ENCODE results near the gene GOLGA8M.
"Not testable (repeated sequence)": the region's sequence is repeated elsewhere in the genome, so short reads cannot be mapped to it uniquely, and the experiment has no call there.

Gene GOLGA8M, protein sequence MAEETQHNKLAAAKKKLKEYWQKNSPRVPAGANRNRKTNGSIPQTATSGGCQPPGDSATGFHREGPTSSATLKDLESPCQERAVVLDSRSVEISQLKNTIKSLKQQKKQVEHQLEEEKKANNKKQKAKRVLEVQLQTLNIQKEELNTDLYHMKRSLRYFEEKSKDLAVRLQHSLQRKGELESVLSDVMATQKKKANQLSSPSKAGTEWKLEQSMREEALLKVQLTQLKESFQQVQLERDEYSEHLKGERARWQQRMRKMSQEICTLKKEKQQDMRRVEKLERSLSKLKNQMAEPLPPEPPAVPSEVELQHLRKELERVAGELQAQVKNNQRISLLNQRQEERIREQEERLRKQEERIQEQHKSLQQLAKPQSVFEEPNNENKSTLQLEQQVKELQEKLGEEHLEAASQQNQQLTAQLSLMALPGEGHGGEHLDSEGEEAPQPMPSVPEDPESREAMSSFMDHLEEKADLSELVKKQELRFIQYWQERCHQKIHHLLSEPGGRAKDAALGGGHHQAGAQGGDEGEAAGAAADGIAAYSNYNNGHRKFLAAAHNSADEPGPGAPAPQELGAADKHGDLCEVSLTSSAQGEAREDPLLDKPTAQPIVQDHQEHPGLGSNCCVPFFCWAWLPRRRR

DNA sequence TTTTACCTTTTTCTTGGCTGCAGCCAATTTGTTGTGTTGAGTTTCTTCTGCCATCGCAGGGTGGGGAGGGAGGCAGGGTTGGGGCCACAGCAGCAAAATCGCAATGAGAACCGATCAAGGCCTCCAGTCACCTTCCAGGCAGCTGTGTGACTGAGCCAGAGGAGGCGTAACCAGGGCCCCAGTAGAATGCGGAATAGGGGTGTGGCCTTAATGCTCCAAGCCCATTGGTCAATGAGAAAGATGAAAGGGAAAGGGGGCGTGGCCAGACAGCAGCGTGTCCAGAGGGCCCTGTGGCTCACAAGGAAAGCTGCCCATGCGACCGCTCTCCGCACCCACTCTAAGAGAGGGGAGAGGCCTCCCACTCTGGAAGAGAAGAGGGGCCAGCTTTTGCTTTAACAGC lies at the start of gene GOLGA8M:
Gene GOLGA8M (minus strand): TSS at position 152 of the 400 bp plus-strand sequence. CDS start 98 bp downstream, at position 54.
- not testable (repeated sequence) for DNase-seq (ENCODE audit: low spot score)

DNA sequence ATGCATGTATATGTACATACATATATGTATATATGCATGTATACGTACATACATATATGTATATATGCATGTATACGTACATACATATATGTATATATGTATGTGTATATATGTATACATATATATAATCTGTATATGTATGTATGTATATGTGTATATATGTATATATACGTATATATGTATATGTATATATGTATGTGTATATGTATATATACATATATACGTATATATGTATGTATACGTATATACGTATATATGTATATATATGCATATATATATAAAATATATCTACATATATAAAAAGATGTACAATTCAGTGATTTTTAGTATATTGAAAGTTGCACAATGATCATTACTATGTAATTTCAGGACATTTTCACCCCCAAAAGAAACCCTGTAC lies 30.7 kb upstream of the GOLGA8M start:
- not testable (repeated sequence) for DNase-seq (ENCODE audit: low spot score)

DNA sequence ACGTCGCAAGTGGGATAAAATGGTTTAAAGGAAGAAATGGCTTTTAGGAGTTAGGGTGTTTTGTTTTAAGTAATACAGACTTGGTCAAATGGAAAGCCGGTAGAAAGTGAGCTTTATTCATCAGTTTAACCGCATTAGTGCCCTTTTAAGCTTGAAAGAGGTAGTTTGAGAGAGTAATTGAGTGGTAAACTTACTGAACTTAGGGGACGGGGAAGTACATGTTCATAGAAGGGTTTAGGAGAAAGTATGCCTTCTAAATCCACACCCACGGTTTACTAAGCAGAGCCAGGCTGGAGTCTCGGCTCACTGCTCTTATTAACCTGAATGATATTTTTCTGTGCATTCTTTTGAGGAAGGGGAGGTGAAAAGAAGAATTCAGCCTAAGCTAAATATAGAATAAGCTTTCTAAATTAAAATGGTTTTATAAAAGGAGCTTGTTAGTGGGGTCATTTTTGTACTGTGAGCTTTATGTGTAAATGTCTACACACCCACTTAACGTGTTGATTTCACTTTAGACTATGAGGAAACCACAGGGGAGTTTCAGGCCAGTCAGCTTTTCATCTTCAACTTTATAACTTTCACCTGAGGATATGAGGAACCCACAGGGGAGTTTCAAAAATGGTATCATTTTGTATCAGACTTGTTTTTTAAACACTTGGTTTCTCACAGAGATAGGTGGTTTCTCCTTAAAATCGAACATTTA lies 26.5 kb upstream of the GOLGA8M start:
- not testable (repeated sequence) for DNase-seq (ENCODE audit: low spot score)

DNA sequence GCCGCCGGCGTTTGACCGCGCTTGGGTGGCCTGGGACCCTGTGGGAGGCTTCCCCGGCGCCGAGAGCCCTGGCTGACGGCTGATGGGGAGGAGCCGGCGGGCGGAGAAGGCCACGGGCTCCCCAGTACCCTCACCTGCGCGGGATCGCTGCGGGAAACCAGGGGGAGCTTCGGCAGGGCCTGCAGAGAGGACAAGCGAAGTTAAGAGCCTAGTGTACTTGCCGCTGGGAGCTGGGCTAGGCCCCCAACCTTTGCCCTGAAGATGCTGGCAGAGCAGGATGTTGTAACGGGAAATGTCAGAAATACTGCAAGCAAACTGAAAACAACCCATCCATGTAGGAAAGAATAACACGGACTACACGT lies 26.0 kb upstream of the GOLGA8M start:
- DNase-seq (ENCODE audit: low spot score): not testable (repeated sequence)

DNA sequence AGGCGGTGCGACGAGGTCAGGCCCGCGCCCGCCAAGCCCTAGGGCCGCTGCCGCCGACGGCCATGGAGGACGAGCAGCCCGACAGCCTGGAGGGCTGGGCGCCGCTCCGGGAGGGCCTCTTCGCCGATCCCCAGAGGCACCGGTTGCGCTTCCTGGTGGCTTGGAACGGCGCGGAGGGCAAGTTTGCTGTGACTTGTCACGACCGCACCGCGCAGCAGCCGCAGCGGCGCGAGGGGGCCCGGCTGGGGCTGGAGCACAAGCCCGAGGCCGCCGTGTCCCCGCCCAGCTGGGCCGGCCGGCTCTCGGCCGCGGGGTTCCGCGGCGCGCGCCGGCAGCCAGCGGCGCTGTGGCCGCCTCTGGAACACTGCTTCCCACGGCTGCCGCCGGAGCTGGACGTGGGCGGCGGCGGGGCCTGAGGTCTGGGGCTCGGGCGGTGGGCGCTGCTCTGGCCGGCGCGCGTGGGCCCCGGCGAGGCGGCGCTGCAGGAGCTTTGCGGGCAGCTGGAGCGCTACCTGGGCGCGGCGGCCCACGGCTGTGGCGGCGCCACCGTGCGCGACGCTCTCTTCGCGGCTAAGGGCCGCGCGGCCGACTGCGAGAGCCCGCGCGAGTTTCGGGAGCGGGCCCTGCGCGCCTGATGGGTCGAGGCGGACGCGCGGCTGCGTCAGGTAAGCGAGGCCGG lies 25.4 kb upstream of the GOLGA8M start:
- DNase-seq (ENCODE audit: low spot score): peak; percentile 5

DNA sequence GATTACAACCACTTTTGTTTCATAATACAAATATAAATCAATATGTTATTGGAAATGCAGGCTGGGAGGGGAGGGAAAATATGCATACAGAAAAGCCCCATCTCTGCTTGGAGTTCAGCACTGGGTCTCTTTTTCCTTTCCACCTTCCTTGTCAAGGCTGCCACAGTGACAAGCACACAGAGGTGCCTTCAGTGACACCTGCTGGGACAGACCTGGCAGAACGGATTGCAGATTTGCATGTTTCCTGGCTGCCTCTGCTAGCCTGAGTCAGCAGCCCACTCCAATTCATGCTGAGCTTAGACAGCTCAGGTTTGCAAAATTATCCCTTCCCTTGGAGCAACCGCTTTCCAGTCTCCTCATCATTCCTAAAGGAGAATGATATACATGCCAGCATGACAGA lies 15.8 kb upstream of the GOLGA8M start:
- DNase-seq (ENCODE audit: low spot score): not testable (repeated sequence)

DNA sequence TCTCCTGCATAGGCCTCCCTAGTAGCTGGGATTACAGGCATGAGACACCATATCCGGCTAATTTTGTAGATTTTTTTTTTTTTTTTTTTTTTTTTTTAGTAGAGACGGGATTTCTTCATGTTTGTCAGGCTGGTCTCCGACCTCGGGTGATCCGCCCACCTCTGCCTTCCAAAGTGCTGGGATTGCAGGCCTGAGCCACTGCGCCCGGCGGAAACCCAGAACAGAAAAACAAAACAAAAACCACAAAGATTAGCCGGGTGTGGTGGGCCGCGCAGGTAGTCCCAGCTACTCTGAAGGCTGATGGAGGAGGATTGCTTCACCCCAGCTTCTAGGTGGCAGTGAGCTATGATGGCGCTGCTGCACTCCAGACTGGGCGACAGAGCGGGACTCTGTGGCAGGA lies 14.8 kb upstream of the GOLGA8M start:
- DNase-seq (ENCODE audit: low spot score): not testable (repeated sequence)

DNA sequence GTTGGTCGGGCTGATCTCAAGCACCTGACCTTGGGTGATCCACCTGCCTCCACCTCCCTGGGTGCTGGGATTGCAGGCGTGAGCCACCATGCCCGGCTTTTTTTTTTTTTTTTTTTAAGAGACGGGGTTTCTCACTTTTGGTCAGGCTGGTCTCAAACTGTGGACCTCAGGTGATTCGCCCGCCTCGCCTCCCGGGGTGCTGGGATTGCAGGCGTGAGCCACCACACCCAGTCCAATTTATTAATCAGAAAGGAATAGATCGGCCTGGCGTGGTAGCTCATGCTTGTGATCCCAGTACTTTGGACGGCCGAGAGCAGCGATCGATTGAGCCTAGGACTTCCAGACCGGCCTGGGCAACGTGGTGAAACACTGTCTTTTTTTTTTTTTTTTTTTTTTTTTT lies 13.9 kb upstream of the GOLGA8M start:
- DNase-seq (ENCODE audit: low spot score): no peak

DNA sequence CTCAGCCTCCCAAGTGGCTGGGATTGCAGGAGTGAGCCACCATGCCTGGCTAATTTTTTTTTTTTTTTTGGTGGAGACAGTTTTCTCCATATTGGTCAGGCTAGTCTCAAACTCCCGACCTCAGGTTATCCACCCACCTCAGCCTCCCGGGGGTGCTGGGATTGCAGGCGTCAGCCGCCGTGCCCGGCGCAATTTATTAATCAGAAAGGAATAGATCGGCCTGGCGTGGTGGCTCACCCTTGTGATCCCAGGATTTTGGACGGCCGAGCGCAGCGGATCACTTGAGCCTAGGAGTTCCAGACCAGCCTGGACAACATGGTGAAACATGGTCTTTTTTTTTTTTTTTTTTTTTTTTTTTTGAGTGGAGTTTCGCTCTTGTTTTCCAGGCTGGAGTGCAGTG lies 13.3 kb upstream of the GOLGA8M start:
- no peak for DNase-seq (ENCODE audit: low spot score)

DNA sequence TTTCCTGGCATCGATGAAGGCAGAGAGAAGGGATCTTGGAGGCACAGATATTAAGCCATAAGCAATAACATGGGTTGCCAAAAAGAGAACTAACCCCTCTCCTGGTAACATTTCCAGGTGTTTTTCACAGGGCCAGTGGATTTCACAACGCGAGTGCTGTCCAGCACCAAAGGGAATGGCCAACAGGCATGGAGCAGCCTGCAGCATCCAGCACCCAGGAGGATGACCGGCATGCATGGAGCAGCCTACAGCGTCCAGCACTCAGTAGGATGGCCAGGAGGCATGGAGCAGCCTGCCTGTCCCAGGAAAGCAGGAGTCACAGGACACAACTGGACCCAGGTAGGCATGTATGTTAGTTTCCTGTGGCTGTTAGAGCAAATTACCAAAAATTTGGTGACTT lies 11.8 kb upstream of the GOLGA8M start:
- DNase-seq (ENCODE audit: low spot score): not testable (repeated sequence)

DNA sequence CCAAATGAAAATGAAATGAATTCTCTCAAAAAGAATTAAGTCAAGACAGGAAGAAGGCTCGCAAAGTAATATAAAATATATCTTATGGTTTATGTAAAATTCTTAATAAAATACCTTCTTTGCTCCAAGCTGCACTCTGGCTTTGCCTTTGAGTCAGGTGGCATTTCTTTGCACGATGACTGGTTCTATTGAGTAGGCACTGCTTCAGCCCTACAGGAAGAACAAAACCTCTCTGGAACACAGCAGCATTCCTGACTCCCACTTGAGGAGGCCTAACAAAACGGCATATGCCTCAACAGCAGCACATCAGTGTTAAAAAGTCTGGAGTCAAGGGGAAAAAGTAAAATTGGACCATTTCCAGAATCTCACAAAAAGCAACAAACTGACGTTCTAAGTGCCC lies 7.4 kb upstream of the GOLGA8M start:
- not testable (repeated sequence) for DNase-seq (ENCODE audit: low spot score)

DNA sequence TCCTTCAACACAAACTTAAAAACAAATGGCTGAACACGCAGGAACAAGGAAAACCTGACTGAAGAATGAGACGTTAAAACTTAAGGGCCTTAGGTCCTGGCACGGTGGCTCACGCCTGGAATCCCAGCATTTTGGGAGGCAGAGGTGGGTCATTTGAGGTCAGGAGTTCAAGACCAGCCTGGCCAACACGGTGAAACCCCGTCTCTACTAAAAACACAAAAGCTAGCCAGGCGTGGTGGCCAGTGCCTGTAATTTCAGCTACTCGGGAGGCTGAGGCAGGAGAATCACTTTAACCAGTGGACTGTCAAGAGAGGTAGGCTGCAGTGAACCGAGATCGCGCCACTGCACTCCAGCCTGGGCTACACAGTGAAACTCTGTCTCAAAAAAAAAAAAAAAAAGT lies 6.4 kb upstream of the GOLGA8M start:
- not testable (repeated sequence) for DNase-seq (ENCODE audit: low spot score)

DNA sequence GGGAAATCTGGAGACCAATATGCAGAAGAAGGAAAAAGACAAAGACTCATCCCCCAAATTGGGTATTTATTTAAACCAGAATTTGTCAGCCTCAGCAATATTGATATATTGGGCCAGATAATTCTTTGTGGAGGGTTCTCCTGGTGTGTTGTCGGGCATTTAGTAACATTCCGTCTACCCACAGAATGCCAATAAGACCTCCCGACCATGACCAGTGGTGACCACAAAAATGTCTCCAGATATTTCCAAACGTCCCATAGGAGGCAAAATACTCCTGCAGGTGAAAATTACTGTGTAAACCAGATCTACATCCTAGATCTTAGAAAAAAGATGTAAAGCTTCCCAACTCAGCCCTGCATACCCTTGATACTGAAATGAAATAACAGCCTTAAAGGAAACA lies 2.0 kb upstream of the GOLGA8M start:
- not testable (repeated sequence) for DNase-seq (ENCODE audit: low spot score)

DNA sequence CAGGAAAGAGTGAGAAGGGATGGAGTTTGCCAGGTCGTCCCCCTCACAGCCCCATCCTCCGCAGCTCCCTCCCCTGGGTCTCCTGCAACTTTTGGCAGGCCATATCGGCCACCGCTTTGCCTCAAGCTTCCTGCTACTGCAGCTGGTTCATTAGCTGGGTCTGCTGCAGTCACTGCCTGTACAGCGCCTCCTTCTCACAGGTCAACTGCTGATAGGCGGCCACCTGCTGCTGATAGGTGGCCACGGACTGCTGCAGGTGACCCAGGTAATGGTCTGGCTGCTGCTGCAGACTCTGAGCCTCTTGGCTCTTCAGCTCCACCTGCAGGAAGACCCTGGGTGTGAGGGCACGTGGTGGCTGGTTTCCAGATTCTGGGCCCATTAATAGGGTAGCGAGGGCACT lies 8.3 kb downstream of the GOLGA8M start:
- not testable (repeated sequence) for DNase-seq (ENCODE audit: low spot score)

DNA sequence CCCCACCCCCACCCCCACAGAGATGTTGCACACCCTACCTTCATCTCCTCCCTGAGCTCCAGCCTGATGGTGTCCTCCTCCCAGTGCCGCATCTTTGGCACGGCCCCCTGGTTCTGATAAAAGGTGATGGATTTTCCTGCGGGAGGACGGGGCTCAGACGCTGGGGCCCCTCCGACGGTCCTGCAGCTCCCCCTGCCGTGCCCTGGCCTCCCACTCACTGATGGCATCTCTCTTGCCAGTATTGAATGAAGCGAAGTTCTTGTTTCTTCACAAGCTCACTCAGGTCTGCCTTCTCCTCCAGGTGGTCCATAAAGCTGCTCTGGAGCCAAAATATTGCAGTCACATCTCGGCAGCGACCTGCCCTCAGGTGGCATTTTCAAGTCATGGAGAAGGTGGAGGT lies 9.8 kb downstream of the GOLGA8M start:
- DNase-seq (ENCODE audit: low spot score): not testable (repeated sequence)

DNA sequence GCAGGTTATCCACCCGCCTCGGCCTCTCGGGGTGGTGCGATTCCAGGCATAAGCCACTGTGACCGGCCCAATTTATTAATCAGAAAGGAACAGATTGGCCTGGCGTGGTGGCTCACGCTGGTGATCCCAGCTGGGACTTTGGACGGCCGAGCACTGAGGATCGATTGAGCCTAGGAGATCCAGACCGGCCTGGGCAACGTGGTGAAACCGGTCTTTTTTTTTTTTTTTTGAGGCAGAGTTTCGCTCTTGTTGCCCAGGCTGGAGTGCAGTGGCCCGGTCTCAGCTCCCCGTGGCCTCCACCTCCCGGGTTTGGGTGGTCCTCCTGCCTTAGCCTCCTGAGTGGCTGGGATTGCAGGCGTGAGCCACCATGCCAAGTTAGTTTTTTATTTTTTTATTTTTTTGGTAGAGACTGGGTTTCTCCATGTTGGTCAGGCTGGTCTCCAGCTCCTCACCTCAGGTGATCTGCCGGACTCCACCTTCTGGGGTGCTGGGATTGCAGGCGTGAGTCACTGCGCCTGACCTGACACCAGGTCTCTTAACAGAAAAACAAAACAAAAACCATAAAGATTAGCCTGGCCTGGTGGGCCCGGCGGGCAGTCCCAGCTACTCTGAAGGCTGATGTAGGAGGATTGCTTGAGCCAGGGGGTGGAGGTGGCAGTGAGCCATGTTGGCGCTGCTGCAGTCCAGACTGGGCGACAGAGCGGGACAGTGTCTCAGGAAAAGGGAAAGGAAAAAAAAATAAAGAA lies 18.0 kb downstream of the GOLGA8M start:
- DNase-seq (ENCODE audit: low spot score): not testable (repeated sequence)

DNA sequence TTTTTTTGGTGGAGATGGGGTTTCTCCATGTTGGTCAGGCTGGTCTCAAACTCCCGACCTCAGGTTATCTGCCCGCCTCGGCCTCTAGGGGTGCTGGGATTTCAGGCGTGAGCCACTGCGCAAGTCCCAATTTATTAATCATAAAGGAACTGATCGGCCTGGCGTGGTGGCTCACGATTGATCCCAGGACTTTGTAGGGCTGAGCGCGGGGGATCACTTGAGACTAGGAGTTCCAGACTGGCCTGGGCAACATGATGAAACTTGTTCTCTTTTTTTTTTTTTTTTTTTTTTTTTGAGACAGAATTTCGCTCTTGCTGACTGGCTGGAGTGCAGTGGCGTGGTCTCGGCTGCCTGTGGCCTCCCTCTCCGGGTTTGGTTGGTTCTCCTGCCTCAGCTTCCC lies 19.2 kb downstream of the GOLGA8M start:
- not testable (repeated sequence) for DNase-seq (ENCODE audit: low spot score)

DNA sequence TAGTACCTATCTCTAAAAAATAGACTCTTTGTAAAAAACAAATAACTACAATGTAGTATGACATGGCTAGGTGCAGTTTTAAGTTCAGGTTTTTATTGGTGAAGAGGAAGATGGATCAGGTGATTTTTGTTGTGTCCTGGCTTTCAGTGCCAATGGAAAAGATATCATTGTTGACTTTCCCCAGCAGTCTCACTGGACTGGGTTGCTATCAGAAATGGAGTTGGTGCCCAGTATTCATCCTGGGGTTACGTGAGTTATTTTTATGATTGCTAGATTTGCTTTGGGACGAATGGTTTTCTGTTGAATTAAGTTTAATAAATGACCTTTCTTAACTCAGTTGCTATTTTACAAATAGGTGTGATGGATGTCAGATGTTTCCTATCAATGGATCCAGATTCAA lies 38.7 kb downstream of the GOLGA8M start:
- not testable (repeated sequence) for DNase-seq (ENCODE audit: low spot score)

DNA sequence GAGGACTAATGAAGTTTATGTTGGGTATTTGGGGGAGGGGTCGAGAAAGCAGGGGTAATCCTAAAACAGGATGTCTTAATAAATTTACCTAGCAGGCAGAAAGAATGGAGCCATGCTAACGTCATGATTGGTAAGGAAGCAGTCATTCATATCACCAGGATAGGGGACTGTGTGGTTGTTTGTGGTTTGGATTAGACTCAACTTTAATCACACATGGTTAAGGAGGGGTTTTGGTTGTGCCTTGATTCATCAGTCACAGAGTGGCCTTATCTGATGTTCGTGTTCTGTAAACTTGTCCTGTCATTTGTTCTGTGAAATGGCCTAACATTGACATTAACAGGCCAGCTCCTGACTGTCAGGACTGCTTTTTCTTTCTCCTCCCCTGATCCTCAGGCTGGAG lies 40.1 kb downstream of the GOLGA8M start:
- DNase-seq (ENCODE audit: low spot score): not testable (repeated sequence)

DNA sequence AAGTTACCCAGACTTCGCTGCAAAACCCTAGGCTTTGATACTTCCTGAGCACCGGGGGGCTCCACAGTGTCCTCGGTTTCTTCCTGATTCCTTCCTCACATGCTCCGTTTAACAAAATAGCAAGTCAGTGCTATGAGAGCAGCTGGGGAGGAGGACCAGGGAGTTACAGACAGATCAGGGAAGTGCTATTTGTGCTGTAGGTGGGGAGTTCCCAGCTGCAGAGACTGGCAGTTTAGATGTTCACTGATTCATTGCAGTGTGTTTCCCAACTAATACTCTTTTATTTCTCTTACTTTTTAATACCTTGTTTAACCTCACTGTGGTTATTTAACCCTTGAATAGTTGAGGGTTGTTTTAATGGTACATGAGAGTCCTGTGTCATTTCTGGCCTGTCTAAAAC lies 45.8 kb downstream of the GOLGA8M start:
- DNase-seq (ENCODE audit: low spot score): not testable (repeated sequence)

DNA sequence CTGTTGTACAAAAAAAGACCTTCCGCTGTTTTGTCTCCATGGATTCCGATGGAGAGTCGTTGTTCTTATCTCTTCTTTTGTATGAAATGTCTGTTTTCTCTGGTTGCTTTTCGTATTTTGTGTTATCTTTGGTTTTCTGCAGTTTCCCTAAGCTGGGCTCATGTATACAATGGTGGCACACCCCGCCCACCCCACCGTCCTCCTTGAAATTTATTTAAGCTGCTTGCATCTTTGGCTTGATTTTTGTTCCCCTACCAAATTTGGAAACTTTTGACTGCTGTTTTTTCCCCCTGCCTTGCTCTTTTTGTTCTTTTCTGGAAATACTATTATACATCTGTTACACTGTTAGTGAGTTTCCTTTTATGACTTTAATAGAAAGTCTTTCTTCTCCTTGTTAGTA lies 47.6 kb downstream of the GOLGA8M start:
- DNase-seq (ENCODE audit: low spot score): not testable (repeated sequence)

DNA sequence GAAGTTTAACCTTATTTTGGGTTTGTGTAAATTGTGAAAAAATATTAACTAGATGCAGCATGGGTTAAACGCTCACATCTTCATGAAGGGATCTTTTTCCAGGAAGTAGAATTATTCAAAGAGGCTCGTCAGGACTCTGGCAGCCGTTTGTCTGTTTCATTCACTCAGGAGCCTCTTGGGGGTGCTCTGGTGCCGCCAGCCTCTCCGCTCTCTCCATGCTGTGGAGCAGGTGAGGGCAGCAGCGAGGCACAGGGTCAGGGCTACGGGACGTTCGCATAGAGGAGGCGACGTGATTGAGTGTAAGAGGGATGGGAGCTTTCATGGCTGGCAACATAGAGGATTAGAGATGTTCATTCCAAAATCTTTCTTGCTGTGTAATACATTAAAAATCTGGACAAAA lies 48.5 kb downstream of the GOLGA8M start:
- DNase-seq (ENCODE audit: low spot score): not testable (repeated sequence)
